Mesenteric fat pad (tissue), 1 donor: Measurements from ENCODE around the gene SCD. TPM values are rescaled to one million over a fixed set of nuclear protein-coding genes. Genes with fewer than 3 reads are reported as not detected.

Source experiments
- DNase-seq: peaks from one replicate; pipeline ENCODE4 v3.0.0-alpha.2; 2020; ENCODE audit warnings: low spot score
- total RNA-seq: library from RNA; stranded (reverse); fragmentation: NEBNext Ultra II Directional; extraction: Animal tissue kit (Norgen Biotek cat#: 25700); gene quantifications from one replicate; pipeline ENCODE4 v1.2.1, GENCODE V29; 2021
- donor health status: DM: yes; HTN: yes; CAD: no.

Gene SCD
- total RNA-seq, 1 donor from 2014 or later: 1,693 TPM

GRCh38 chr10:100339236-100339635, 7.8 kb upstream of the SCD start:
- DNase-seq: no peak

GRCh38 chr10:100340948-100341847, 5.8 kb upstream of the SCD start:
- DNase-seq: no peak

GRCh38 chr10:100341953-100342626, 4.9 kb upstream of the SCD start:
- no peak for DNase-seq

- DNase-seq: no peak
These were observed 4.4 kb upstream of the SCD start for GRCh38 chr10:100342627-100342972.

- no peak for DNase-seq
These were observed 2.7 kb upstream of the SCD start for GRCh38 chr10:100344241-100344788.

GRCh38 chr10:100345570-100346330, 1.3 kb upstream of the SCD start:
- no peak for DNase-seq

GRCh38 chr10:100346351-100346764, 675 bp upstream of the SCD start:
- no peak for DNase-seq

- DNase-seq: no peak
These were observed 649 bp downstream of the SCD start for GRCh38 chr10:100347568-100348195.

GRCh38 chr10:100348389-100348927, 1.4 kb downstream of the SCD start:
- DNase-seq: no peak

- DNase-seq: no peak
These were observed 2.1 kb downstream of the SCD start for GRCh38 chr10:100349087-100349486.

- no peak for DNase-seq
These were observed 2.6 kb downstream of the SCD start for GRCh38 chr10:100349672-100350071.

- DNase-seq: no peak
These were observed 4.0 kb downstream of the SCD start for GRCh38 chr10:100350914-100351485.

GRCh38 chr10:100353770-100354485, 6.9 kb downstream of the SCD start:
- DNase-seq: no peak

- no peak for DNase-seq
These were observed 8.1 kb downstream of the SCD start for GRCh38 chr10:100355086-100355485.

GRCh38 chr10:100356067-100357017, 9.3 kb downstream of the SCD start:
- no peak for DNase-seq

- no peak for DNase-seq
These were observed 10.2 kb downstream of the SCD start for GRCh38 chr10:100357059-100357858.

- no peak for DNase-seq
These were observed 12.0 kb downstream of the SCD start for GRCh38 chr10:100359030-100359432.
